Parathyroid adenoma (tissue), 2 donors: ENCODE measurements around the gene MAPRE3.

Experiments
- H2AFZ ChIP-seq: fragments of 300-600 bp; sonication (generic); one replicate; pipeline ENCODE4 v1.7.0; 2017; ENCODE audit warnings: antibody characterized with exemption, mild to moderate bottlenecking
- H3K27ac ChIP-seq: fragments of 300-600 bp; sonication (generic); one replicate; pipeline ENCODE4 v1.7.0; 2017
- H3K27me3 ChIP-seq: fragments of 300-600 bp; sonication (generic); one replicate; pipeline ENCODE4 v1.7.0; 2017; ENCODE audit warnings: low read length; ENCODE audit not compliant: control insufficient read depth, insufficient read depth
- H3K36me3 ChIP-seq: fragments of 300-600 bp; sonication (generic); one replicate; pipeline ENCODE4 v1.7.0; 2017; ENCODE audit warnings: low read length; ENCODE audit not compliant: control insufficient read depth, insufficient read depth
- H3K4me1 ChIP-seq: fragments of 300-600 bp; sonication (generic); one replicate; pipeline ENCODE4 v1.7.0; 2017; ENCODE audit warnings: control low read depth
- H3K4me2 ChIP-seq: fragments of 300-600 bp; sonication (generic); one replicate; pipeline ENCODE4 v1.7.0; 2017; ENCODE audit warnings: low read length
- H3K4me3 ChIP-seq: fragments of 300-600 bp; sonication (generic); one replicate; pipeline ENCODE4 v1.7.0; 2017; ENCODE audit warnings: low read depth, low read length
- H3K79me2 ChIP-seq: fragments of 300-600 bp; sonication (generic); one replicate; pipeline ENCODE4 v1.7.0; 2017; ENCODE audit warnings: control low read depth
- H3K9ac ChIP-seq: fragments of 300-600 bp; sonication (generic); one replicate; pipeline ENCODE4 v1.7.0; 2017; ENCODE audit warnings: mild to moderate bottlenecking
- H3K9me3 ChIP-seq: fragments of 300-600 bp; sonication (generic); one replicate; pipeline ENCODE4 v1.7.0; 2017; ENCODE audit warnings: low read length; ENCODE audit not compliant: control insufficient read depth
- TF ChIP-seq, protein P1 (sequence below): fragments of 300-600 bp; sonication (generic); IDR thresholded peaks from one replicate; pipeline ENCODE4 v1.7.0; 2017; ENCODE audit warnings: antibody characterized with exemption, mild to moderate bottlenecking
- donor health status: primary hyperparathyroidism.

MAPRE3 gene

DNA sequence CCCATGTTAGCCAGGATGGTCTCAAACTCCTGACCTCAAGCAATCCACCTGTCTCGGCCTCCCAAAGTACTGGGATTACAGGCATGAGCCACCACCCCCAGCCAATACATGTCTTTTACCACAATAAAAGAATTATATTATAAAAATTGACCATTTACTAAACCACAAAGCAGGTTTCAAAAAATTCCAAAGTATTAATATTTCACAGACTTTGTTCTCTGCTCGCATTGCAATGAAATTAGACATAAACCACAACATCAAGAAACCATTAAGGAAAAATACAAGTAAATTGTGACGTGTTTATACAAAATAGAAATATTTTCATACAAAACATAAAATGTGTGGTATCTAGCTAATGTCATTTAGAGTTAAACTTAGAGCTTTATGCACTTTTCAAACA lies 13.4 kb upstream of the MAPRE3 start:
- TF ChIP-seq, protein P1, sequence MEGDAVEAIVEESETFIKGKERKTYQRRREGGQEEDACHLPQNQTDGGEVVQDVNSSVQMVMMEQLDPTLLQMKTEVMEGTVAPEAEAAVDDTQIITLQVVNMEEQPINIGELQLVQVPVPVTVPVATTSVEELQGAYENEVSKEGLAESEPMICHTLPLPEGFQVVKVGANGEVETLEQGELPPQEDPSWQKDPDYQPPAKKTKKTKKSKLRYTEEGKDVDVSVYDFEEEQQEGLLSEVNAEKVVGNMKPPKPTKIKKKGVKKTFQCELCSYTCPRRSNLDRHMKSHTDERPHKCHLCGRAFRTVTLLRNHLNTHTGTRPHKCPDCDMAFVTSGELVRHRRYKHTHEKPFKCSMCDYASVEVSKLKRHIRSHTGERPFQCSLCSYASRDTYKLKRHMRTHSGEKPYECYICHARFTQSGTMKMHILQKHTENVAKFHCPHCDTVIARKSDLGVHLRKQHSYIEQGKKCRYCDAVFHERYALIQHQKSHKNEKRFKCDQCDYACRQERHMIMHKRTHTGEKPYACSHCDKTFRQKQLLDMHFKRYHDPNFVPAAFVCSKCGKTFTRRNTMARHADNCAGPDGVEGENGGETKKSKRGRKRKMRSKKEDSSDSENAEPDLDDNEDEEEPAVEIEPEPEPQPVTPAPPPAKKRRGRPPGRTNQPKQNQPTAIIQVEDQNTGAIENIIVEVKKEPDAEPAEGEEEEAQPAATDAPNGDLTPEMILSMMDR: no peak
- no peak overlapping the region for H3K27ac ChIP-seq
- no peaks in the 10 kb centered on the region for H3K79me2 ChIP-seq
- no peak overlapping the region for H2AFZ ChIP-seq
- no peaks in the 10 kb centered on the region for H3K27me3 ChIP-seq
- H3K9me3 ChIP-seq: no peaks in the 10 kb centered on the region
- no peaks in the 10 kb centered on the region for H3K36me3 ChIP-seq
- H3K4me1 ChIP-seq: no peaks in the 10 kb centered on the region
- H3K4me3 ChIP-seq: no peak overlapping the region
- no peak overlapping the region for H3K4me2 ChIP-seq
- no peak overlapping the region for H3K9ac ChIP-seq

DNA sequence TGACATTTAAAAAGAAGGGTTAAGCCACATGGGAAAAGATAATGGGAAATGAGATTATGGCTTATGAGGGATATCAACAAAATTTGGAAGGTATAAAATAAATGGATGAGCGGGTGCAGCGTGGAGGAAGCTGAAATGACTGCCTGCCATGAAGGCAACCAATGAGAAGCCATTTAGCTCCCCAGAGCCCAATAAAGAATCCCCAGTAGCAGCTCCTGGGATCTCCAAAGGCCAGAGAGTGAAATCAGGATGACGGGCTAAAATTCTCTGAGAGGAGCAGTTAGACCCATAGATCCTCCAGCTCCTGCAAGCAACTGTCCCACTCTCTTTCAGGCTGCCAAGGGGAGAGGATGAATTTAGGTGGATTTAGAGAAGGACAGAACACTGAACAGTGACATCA lies 12.9 kb upstream of the MAPRE3 start:
- Histone ChIP-seq H3K4me2 (no peak overlapping the region), H3K4me3 (no peak overlapping the region), H3K4me1 (no peaks in the 10 kb centered on the region), H2AFZ (no peak overlapping the region), H3K36me3 (no peaks in the 10 kb centered on the region), H3K79me2 (no peaks in the 10 kb centered on the region), H3K9me3 (no peaks in the 10 kb centered on the region), H3K9ac (no peak overlapping the region), H3K27ac (no peak overlapping the region), H3K27me3 (no peaks in the 10 kb centered on the region)
- TF ChIP-seq, protein P1: no peak

DNA sequence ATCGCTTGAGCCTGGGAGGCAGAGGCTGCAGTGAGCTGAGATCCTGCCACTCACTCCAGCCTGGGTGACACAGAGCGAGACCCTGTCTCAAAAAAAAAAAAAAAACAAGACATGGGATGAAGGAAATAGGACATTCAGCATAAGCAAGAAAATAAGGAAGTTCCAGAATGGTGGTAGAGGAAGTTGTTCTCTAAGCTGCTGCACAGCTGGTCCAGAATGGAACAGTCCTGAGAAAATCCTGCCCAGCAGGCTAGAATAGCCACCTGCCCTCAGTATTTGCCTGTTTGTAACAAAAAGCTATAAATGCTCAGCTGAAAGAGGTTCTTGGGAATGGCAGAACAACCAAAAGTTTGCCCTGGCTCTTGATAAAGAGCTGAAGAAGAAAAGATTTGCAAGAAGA lies 11.1 kb upstream of the MAPRE3 start:
- TF ChIP-seq, protein P1: no peak
- Histone ChIP-seq H3K79me2 (no peaks in the 10 kb centered on the region), H2AFZ (no peak overlapping the region), H3K4me3 (no peak overlapping the region), H3K4me2 (no peak overlapping the region), H3K9me3 (no peaks in the 10 kb centered on the region), H3K27me3 (no peaks in the 10 kb centered on the region), H3K9ac (no peak overlapping the region), H3K36me3 (no peaks in the 10 kb centered on the region), H3K27ac (no peak overlapping the region), H3K4me1 (no peaks in the 10 kb centered on the region)

DNA sequence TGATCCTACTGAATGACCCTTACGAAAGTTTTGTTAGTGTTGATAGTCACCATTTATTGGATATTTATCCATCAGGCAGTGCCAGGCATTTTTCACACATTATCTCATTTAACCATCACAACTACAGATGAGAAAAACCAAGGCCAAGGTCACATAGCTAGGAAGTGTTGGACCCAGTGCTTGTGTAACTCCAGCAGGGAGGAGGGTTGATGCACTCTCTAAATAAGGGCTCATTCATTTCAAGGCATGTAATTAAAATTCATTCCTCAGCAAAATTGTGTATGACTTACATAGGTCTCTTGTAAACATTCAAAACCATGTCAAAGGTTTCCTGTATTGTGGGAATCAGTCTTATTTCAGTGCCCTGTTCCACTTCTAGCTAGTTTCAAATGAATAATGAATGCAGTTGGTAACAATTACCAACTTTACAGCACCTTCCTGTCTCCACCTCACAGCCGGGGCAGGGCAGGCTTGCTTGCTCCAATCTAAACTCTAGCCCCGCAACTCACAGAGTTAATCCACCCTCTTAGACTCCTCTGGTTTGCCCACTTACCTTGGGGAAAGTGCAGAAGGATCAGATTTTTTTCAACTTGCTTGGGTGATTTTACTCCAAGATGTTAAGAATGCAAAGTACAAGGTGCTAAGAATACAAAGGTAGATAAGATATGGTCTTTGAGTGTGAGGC lies 5.8 kb upstream of the MAPRE3 start:
- H2AFZ ChIP-seq: no peak overlapping the region
- no peaks in the 10 kb centered on the region for H3K4me1 ChIP-seq
- no peak overlapping the region for H3K9ac ChIP-seq
- H3K36me3 ChIP-seq: no peaks in the 10 kb centered on the region
- H3K4me2 ChIP-seq: no peak overlapping the region
- H3K9me3 ChIP-seq: no peaks in the 10 kb centered on the region
- H3K79me2 ChIP-seq: peaks cover 2% of the 10 kb centered on the region
- H3K27ac ChIP-seq: no peak overlapping the region
- H3K4me3 ChIP-seq: no peak overlapping the region
- TF ChIP-seq, protein P1: no peak
- no peaks in the 10 kb centered on the region for H3K27me3 ChIP-seq

DNA sequence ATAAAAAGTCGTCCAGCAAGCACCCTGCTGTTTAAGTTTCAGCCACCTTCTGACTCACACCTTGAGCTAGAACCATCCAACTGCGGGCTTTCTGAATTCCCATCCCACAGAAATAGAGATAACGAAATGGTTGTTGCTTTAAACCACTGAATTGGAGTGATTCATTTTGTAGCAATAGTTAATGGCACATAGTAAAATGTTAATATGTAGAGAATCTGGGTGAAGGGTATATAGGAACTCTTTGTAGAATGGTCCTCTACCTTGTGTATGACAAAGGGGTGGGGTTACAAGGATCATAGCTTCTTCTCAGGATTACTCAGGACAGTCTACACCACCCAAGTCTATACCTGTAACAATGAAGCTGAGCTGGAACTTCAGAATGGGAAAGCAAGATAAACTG lies 2.4 kb upstream of the MAPRE3 start:
- Histone ChIP-seq H3K79me2 (peaks cover 8% of the 10 kb centered on the region), H3K9ac (no peak overlapping the region), H3K4me2 (no peak overlapping the region), H3K27me3 (no peaks in the 10 kb centered on the region), H3K27ac (no peak overlapping the region), H2AFZ (no peak overlapping the region), H3K4me3 (no peak overlapping the region), H3K4me1 (peaks cover 6% of the 10 kb centered on the region), H3K36me3 (no peaks in the 10 kb centered on the region), H3K9me3 (no peaks in the 10 kb centered on the region)
- TF ChIP-seq, protein P1: no peak
